RWPE1 (cell line): ENCODE results near the gene SLAMF6.
"Not testable (repeated sequence)": the region's sequence is repeated elsewhere in the genome, so short reads cannot be mapped to it uniquely, and the experiment has no call there.

Source experiments
- CTCF ChIA-PET: fragments of 350-600 bp; sonication (Branson Sonifier 250); formaldehyde crosslinking; extraction: SDS; loops from one replicate; lab custom pipeline; 2021; lab: Yijun Ruan, JAX
- POLR2A ChIA-PET: fragments of 400-600 bp; formaldehyde crosslinking; extraction: SDS; loops from one replicate; lab custom pipeline; 2020; ENCODE audit warnings: antibody characterized with exemption; ENCODE audit not compliant: low non-redundant PET; lab: Yijun Ruan, JAX
- DNase-seq: peaks from one replicate; pipeline ENCODE4 v3.0.0; 2012; ENCODE audit warnings: low spot score
- H3K27ac ChIP-seq: fragments of 450-650 bp; 2 replicates; pipeline ENCODE4 v1.5.1; 2017
- TF ChIP-seq, protein P1 (sequence below): fragments of 450-650 bp; conservative IDR thresholded peaks from 2 replicates; pipeline ENCODE4 v1.5.1; 2017; ENCODE audit warnings: low read depth, mild to moderate bottlenecking

Gene SLAMF6

DNA sequence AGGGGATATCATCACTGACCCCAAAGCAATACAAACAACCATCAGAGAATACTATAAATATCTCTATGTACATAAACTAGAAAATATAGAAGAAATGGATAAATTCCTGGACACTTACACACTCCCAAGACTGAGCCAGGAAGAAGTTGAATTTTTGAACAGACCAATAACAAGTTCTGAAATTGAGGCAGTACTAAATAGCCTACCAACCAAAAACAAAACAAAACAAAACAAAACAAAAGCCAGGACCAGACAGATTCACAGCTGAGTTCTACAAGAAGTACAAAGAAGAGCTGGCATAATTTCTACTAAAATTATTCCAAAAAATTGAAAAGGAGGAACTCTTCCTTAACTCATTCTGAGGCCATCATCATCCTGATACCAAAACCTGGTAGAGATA is 37.8 kb upstream of the SLAMF6 start:
- TF ChIP-seq, protein P1, sequence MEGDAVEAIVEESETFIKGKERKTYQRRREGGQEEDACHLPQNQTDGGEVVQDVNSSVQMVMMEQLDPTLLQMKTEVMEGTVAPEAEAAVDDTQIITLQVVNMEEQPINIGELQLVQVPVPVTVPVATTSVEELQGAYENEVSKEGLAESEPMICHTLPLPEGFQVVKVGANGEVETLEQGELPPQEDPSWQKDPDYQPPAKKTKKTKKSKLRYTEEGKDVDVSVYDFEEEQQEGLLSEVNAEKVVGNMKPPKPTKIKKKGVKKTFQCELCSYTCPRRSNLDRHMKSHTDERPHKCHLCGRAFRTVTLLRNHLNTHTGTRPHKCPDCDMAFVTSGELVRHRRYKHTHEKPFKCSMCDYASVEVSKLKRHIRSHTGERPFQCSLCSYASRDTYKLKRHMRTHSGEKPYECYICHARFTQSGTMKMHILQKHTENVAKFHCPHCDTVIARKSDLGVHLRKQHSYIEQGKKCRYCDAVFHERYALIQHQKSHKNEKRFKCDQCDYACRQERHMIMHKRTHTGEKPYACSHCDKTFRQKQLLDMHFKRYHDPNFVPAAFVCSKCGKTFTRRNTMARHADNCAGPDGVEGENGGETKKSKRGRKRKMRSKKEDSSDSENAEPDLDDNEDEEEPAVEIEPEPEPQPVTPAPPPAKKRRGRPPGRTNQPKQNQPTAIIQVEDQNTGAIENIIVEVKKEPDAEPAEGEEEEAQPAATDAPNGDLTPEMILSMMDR, result no peak
- POLR2A ChIA-PET, result no interaction called here
- CTCF ChIA-PET, result no interaction called here
- DNase-seq, result no peak
- no peak overlapping the region for H3K27ac ChIP-seq

DNA sequence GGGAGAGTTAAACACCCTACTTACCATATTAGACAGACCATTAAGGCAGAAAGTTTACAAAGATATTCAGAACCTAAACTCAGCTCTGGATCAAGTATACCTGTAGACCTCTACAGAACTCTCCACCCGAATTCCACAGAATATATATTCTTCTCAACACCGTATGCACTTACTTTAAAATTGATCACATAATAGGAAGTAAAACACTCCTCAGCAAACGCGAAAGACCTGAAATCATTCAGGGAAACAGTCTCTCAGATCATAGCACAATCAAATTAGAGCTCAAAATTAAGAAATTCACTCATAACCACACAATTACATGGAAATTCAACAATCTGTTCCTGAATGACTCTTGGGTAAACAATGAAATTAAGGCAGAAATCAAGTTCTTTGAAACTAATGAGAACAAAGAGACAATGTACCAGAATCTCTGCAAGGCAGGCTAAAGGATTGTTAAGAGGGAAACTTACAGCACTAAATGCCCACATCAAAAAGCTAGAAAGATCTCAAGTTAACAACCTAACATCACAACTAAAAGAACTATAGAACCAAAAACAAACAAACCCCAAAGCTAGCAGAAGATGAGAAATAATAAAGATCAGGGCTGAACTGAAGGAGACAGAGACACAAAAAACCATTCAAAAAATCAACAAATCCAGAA is 37.1 kb upstream of the SLAMF6 start:
- no peak for DNase-seq
- H3K27ac ChIP-seq, result no peak overlapping the region
- ChIA-PET POLR2A (no interaction called here), CTCF (no interaction called here)
- TF ChIP-seq, protein P1, result no peak

DNA sequence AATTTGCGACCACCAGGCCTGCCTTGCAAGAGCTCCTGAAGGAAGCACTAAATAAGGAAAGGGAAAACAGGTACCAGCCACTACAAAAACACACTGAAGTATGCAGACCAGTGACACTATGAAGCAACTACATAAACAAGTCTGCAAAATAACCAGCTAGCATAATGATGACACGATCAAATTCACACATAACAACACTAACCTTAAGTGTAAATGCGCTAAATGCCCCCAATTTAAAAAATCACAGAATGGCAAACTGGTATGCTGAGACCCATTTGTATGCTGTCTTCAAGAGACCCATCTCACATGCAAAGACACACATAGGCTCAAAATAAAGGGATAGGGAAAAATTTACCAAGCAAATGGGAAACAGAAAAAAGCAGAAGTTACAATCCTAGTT is 36.4 kb upstream of the SLAMF6 start:
- H3K27ac ChIP-seq, POLR2A ChIA-PET, DNase-seq, CTCF ChIA-PET: not testable (repeated sequence)

DNA sequence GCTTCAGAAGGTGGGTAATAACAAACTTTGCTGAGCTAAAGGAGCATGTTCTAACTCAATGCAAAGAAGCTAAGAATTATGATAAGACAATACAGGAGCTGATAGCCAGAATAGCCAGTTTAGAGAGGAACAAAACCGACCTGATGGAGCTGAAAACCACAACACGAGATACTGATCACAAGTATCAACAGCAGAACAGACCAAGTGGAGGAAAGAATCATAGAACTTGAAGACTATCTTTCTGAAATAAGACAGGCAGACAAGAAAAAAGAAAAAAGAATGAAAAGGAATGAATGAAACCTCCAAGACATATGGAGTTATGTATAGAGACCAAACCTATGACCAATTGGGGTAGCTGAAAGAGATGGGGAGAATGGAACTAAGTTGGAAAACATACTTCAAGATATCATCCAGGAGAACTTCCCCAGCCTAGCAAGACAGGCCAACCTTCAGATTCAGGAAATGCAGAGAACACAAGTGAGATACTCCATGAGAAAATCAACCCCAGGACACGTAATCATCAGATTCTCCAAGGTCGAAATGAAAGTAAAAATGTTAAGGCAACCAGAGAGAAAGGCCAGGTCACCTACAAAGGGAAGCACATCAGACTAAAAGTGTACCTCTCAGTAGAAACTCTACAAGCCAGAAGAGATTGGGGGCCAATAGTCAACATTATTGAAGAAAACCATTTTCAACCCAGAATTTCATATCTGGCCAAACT is 35.8 kb upstream of the SLAMF6 start:
- POLR2A ChIA-PET, result no interaction called here
- TF ChIP-seq, protein P1, result no peak
- CTCF ChIA-PET, result no interaction called here
- H3K27ac ChIP-seq, result no peak overlapping the region
- DNase-seq, result no peak

GRCh38 chr1:160553778-160554177 is 30.7 kb upstream of the SLAMF6 start:
- TF ChIP-seq, protein P1, result no peak
- CTCF ChIA-PET, result interaction anchor here (0.9 kb wide), 1 partner anchor 139 kb away, joined by 3 read pairs; no protein-coding TSS in a partner anchor

GRCh38 chr1:160552425-160552824 is 29.4 kb upstream of the SLAMF6 start:
- ChIA-PET POLR2A (interaction anchor here (0.6 kb wide), 1 partner anchor 78 kb away, joined by 3 read pairs; no protein-coding TSS in a partner anchor), CTCF (no interaction called here)
- DNase-seq, result no peak

More at GRCh38 chr1:160553778-160554177, 30.7 kb upstream of the SLAMF6 start:
- H3K27ac ChIP-seq, result no peak overlapping the region
- POLR2A ChIA-PET, result no interaction called here
- no peak for DNase-seq

More at GRCh38 chr1:160552425-160552824, 29.4 kb upstream of the SLAMF6 start:
- TF ChIP-seq, protein P1, result no peak
- H3K27ac ChIP-seq, result no peak overlapping the region
